Fibroblast of skin of left quadriceps (primary cell): ENCODE data around the gene UTP20.
A peak's percentile ranks its signal among the peaks of the same experiment; 100 is the strongest.

Source experiments
- DNase-seq, 2 experiments: peaks; one replicate each; pipeline ENCODE4 v3.0.0-alpha.2; 2013; ENCODE audit warnings: low read depth in 2 of 2

The UTP20 gene

DNA sequence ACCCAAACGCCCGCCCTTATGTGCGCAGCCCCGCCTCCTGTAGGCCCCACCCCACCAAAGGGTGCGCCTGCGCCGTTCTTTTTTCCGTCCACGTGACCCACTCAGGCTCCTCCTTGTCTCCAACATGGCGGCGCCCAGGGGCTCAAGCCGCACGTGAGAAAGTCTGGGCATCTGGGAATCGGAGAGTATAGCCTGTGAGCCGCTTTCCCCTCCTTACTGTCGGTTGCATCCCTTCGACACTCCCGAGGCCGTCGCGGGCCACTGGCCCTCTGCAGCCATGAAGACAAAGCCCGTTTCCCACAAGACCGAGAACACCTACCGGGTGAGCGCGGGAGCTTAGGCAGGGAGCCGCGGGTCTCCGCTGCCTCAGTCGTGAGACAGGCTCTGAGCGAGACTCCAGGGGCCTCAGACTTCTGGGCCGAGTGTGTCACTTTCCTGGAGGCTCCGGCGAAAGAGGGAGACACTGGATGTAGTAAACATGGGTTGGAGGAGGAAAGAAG, at the start of gene UTP20:
UTP20 (plus strand) TSS at position 100 of the 500 bp plus-strand sequence; CDS start at position 278, 178 bp downstream.
- peak; percentile 64 to 65 for DNase-seq

DNA sequence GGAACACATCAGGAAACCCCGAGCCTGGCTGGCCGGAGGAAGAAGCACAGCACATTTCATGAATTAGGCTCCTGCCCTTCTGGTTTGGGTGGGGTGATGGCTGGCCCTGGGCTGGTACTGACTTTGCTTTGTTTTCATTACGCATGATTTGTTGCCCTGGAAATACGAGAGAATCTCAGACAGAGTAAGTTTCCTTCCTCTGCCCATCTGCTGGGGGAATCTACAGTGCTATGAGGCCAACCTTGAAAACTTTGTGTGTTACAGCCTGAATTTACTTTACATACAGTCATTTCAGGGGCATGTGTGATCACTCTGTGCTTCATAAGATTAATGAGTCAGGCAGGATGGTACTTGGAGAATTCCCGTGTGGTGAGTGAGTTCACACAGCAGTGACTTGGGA, 49.4 kb upstream of the UTP20 start:
- peak; percentile 2 to 15 for DNase-seq

DNA sequence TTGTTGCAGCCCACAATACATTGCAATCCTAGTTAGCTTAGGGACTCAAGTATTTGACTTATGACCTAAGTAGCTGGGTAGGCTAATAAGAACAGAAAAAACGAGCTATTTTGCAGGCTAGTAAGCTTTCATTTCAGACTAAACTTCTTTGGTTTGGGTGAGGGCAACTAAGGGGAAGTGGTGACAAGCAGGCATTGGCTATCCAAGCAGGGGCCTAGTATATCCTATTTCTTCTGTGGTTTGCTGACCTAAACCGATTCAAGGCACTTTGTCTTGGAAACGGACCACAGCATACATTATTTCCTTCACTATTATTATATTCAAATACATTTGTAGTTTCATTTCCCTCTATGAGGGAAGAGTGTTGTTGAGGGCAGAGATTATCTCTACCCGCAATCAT, 48.3 kb upstream of the UTP20 start:
- no peak for DNase-seq

DNA sequence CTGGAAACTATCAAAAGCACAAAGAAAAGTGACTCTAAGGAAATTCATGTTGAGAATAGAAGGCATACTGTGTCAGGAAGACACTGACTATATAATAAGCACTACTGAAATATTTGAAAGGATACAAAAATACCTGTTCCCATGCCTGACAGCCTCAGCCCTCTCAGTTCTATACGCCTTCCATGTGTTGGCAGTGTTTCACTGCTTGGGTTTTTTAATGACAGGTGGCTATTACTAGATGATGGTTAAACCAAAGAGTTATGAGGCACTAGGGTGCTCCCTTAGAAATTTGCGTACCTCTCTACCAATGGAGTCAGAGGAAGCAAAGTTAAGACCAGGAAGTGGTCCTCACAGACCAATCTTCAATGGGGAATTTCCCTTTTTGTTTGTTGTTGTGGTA, 44.2 kb upstream of the UTP20 start:
- DNase-seq, result no peak

DNA sequence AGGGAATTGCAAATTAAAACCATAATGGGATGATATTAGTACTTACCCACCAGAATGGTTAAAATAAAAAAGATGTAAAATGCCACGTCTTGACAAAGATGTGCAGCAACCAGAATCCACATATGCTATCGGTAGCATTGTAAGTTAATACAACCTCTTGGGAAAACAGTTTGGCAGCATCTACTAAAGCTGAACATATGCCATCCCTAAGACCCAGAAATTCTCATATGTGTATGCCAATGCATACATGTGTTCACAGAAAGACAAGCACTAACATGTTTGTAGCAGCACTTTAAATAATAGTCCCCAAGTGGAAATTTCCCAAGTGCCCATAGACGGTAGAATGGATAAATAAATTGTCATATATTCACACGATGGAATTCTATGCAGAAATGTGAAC, 41.6 kb upstream of the UTP20 start:
- no peak for DNase-seq

DNA sequence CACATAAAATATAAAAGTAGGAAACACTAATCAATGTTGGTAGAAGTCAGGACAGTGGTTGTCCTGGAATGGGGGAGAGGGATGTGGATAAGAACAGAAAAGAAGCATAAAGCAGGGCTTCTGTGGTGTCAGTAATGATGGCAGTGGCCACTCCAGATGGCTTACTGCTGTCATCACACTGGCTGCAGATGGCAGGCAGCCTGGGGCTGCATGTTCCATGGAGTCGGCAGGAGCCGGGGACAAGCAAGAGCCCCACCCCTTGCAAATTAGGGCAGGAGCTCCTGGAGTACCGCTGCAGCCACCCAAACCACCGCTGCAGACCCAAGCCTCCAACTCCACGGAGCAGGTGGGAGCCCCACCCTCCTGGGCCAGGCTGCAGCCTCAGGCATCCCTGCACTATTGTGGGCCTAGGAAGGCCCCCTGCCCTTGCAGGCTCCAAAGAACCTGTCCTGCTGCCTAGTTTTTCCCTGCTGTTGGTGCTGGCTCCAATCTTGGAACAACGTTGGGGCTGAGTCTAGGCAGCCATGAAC, 41.0 kb upstream of the UTP20 start:
- DNase-seq, result no peak

DNA sequence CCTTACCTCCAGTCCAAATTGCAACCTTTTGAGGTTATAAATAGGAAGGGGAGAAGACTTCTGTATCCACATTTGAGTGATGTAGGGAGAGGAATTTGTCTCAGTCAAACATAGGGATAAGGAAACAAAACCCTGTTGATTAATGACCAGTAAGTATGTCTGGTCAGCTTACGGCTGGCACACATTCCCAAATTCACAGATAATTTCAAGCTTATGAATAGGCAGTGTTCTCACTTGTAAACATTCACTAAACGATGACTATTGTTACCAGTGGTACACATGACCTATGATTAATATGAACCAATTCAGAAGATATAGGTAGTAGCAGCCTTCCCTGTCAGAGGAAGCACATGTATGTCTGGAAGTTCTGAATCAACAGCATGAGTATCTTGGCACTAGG, 36.8 kb upstream of the UTP20 start:
- no peak for DNase-seq

DNA sequence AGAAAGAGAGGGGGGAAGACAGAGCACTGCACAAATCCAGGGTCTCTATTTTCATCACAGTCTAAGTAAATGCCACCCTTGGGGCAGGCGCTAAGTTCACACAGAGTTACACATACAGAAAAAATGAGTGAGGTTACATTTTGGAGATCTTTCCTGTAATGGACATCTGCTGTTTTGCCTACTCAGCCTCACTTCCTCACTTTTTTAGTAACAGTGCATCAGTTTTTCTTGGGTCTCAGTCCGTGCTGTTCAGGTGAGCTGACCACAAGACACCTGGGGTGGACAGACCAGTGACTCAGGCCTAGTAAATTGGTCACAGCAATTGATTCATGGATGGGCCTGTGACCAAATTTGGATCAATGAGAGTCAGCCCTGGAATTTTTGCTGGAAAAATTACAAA, 36.3 kb upstream of the UTP20 start:
- no peak for DNase-seq

DNA sequence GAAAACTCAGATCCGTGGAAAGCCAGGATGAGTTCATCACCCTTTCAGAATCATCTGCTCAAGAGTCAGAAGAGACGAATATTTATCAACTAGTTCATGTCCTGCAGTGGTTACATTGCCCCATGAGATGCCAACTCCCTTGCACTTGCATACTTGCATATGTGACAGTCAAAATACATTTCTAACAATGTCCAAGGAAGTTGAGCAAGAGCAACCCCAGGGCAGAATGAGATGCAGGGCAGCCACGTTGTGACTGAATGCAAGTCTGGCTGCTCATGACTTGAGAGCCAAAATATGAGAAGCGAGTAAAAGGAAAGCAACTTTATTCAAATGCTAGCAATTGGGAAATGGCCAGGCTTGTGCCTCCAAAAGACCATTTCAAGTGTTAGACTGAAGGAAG, 23.6 kb upstream of the UTP20 start:
- no peak for DNase-seq

DNA sequence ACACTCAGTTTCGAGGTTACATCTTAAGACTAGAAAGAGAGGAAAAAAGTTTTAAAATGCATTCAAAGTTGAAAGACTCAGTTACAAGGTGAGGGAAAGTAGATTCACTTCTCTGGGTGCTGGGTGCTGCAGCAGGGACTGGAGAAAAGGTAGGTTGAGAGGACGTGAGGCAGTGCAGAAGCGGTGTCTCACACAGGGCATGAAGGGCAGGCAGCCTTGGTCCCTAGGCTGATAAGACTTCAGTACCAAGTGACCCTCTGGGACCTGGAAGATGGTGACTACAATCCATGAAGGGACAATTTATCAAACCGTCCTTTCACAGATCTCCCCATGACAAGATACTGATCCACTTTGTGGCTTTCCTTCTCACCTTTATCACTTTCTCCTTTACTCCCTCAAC, 22.5 kb upstream of the UTP20 start:
- no peak for DNase-seq

DNA sequence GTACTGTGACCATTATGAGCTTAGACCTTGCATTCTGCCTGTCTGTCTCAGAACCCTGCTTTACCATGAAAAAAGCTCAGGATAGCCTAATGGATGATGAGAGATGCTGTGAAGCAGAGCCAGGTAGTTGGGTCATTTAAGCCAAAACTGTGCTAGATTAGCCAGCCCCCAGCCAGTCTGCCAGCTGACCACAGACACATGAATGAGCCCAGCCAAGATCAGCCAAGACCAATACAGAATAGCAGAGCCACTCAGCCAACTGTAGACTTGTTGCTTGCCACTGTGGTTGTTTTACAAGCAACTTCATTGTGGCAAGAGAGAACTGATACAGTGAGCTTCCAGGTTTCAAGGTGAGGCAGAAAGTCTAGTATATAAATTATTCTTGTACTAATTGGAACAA, 12.8 kb upstream of the UTP20 start:
- DNase-seq, result no peak

DNA sequence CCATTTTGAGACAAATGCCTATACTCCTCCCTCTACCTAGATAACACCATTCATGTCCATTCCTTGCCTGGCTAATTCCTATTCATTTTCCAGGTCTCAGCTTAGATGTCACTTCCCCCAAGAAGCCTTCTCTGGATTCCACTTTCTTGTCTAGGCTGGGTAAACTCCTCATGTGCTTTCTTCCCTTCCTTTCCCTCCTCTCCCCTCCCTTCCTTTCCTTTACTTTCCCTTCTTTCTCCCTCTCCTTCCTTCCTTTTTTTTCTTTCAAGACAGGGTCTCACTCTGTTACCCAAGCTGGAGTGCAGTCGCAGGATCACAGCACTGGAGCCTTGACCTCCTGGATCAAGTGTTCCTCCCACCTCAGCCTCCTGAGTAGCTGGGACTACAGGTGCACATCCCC, 3.5 kb upstream of the UTP20 start:
- DNase-seq, result no peak

DNA sequence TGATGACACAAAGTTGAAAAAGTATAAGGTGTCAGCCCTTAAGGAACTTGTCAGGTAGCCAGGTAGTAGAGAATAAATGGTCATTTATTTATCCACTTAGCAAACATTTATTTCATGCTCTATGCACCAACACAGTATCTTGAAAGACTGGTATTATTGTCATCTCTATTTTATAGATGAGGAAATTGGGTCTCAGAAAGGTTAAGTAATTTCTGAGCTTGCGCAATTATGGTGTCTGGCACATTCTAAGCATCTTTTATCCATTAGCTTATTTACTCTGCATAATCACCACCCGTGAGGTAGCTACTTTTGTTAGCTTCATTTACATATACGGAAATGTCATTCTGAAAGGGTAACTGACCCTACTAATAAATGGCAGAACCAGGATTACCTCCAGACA, 2.5 kb upstream of the UTP20 start:
- DNase-seq, result no peak

DNA sequence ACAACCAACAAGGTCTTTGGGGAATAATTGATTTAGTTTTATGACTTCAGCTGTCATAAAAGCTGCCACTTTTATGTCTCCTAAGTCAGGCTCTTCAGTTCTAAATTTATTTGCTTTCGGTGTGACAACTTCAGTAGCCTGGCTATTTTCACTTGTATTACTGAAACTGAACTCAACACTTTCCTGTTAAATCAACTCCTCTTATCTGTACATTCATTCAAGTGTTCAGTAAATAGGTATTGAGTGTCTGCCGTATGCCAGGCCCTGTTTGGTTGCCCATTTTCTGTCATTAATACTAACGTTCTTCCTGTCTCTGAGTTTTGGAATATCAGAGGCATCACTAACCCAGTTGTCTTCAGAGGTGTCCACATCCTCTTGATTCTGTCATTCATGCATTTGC, 7.5 kb downstream of the UTP20 start:
- no peak for DNase-seq

DNA sequence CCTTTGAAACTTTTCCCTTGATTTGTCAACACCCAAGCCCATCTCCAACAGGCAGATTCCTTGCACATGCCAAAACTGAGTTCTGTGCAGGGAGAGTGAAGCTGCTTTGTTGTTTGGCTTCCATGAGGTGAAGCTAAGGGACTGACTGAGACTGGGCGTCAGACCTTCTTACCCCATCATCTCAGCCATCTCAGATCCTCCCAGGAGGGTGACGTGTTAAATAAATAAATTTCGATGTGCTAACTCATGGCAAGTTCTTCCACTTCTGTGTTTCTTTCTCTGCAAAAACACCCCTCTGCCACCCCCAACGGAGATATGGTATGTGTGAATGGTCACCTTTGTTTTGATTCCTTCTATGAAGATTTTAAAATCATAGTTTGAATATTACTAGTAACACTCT, 17.8 kb downstream of the UTP20 start:
- DNase-seq, result no peak

DNA sequence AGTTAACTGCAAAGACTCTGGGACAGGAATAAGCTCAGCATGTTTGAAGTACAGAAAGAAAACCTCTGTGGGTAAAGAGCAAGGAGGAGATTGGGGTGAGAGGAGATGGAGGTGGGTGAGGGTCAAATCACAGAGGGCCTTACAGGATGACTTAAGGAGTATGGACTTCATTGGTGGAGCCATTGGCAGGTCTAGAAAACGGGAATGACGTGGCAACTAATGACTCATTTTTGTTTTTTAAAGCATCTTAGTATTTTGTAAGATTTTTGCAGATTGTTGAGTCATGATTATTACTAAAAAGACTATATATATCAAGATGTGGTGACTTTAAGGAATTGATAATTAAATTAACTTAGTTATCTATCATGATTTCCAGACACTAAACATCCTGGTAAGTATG, 18.5 kb downstream of the UTP20 start:
- peak; percentile 6 to 10 for DNase-seq

DNA sequence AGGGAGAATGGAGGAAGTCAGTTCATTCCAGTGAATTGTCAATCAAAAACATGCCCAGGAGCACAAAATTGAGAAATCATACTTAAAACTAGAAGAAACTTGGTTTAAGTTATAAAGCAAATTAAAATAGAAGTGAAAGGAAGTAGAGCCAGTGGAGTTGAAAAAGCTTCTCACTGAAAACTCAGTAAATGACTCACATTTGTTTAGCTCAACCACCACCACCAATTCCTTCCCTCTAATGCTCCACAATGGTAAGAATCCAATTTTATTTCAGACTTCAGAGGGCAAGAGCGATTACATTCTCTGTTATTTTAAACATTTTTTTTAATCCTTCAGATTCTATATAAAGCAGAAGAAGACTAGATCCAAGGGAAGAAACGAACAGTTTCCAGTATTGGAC, 19.4 kb downstream of the UTP20 start:
- no peak for DNase-seq

DNA sequence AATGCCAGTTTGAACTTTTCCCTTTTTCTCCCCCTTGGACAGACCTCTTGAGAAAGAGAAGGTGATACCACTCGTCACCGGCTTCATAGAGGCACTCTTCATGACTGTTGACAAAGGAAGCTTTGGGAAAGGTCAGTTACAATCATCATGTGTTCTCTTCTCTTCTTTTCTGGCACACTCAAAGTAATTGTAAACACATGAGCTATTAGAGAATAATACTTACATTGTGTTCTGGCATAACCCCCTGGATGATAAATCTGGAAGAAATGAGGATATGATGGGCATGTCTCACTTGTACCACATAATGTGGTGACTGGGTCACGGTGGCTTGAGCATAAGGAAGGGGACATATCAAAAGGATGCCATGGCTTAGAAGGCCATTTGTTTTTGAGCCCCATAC, 20.0 kb downstream of the UTP20 start:
- DNase-seq, result no peak

DNA sequence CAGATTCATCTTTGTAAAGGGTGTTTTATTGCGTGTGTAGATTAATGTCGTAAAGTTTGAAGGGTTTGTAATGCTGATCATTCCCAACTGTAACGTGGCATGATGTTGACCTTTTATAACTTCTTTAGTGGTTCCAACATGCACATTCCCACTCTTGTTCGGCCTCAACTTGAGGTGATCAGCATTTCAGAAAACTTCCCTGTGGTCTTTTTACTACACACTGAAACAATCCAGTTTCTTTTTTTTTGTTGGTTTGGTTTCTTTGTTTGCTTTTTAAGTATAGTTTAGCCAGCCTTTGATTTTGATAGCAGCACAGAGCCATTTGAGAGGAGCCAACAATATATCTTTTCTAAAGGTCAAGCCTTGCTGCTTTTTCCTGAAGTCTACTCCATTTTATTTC, 22.8 kb downstream of the UTP20 start:
- no peak for DNase-seq

DNA sequence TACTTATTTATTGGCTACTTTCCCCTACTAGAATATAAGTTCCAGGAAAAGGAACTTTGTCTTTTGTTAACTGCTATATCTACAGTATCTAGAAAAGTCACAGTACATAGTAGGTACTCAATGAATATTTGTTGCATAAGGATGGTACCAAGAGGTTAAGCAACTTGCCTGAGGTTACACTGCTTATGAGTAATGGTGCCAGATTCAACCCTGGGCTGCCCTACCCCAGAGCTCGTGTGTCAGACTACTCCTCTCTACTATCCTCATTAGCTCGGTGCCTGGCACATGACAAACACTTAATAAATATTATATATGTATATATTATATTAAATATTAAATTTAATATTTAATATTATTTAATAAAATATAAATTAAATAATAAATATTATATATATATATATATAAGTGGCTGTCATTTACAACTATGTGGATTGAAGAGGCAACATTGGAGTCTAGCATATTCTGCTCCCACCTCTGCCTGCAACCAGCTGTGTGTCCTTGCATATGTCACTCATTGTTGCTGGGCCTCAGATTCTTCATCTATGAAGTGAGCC, 25.4 kb downstream of the UTP20 start:
- DNase-seq, result no peak

DNA sequence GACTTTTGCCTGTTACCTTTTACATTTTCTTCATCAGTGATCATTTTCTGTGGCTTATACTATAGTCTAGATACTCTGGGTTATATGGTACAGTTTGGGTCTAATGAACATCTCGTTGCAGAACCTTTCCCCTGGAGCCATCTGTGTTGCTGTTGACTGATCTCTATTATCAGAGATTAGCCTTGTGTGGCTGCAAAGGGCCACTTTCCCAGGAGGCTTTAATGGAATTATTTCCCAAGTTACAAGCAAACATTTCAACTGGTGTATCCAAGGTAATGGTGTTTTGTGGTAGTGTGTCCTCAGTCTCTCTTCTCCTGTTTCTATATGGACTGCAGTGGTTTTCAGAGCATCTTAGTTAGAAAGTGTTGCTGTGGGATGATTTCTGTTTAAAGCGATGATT, 25.9 kb downstream of the UTP20 start:
- no peak for DNase-seq

DNA sequence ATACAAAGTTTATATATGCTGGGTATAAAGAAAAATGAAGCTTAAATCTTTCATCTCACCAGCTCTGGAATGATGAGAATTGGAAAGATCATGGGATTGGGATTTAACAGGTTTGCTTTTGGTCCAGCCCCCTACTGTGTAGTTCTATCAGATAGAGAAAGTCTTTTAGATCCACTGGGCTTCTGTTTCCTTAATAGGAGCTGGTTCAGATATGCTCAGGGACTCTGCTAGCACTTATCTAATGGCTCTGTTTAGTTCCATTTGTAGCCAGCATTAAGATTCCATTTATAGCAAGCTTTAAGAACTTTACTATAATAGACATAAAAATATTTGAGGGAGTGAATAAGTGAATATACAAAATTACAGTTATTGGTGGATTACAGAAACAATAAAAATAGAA, 42.6 kb downstream of the UTP20 start:
- no peak for DNase-seq

DNA sequence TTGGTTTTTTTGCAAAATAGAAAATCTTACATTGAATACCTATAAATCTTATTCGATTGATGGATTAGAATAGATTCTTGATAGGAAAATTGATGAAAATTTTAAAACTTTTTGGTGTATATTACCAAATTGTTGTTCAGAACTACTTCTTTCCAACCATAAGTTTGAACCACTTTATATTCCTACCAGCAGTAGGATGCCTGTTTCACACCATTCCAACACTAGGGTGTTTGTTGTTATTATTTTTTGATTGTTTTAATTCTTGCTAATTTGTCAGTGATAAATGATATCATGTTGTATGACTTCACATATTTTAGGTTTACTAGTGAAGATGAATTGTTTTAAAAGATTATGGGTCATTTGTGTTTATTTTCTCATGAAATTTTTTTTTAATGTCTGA, 43.4 kb downstream of the UTP20 start:
- DNase-seq, result no peak

DNA sequence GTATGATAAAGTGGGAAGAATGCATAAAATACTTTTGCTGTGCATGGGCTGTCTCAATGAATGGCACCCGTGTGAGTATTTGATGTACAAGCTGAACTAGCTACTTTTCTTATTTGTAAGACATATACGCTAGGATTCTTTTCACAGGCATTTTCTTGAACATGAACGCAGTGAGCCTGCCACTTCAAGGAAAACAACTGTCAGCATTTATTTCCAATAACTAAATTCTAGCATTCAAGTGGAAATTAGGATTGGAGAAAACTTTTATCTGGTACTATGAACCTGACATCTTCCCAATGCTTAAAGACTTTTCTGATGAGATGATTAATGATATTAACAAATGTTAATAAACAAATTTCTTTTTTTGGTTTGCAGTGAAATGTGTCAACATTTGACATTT, 45.7 kb downstream of the UTP20 start:
- no peak for DNase-seq
